OCI-LY7 (cell line): ENCODE data around the gene CACNA2D4. TPM values are rescaled to one million over a fixed set of nuclear protein-coding genes. Genes with fewer than 3 reads are reported as not detected.

ENCODE experiments used
- BruUV-seq: library from RNA; stranded (reverse); fragments of 400-500 nt; replicated peaks from 2 replicates; lab custom pipeline; 2021; lab: Mats Ljungman, UMichigan
- CTCF ChIA-PET: fragments of 300-600 bp; sonication (Branson Sonifier 250); formaldehyde crosslinking; loops from one replicate; lab custom pipeline; 2022; ENCODE audit warnings: antibody characterized with exemption; ENCODE audit not compliant: unreplicated experiment; lab: Charles Lee
- POLR2A ChIA-PET: fragments of 300-600 bp; sonication (Branson Sonifier 250); formaldehyde crosslinking; loops from one replicate; lab custom pipeline; 2022; ENCODE audit warnings: antibody characterized with exemption; lab: Charles Lee
- DNase-seq: peaks from one replicate; pipeline ENCODE4 v3.0.0-alpha.2; 2015; ENCODE audit warnings: low spot score
- H2AFZ ChIP-seq: fragments of 200-600 bp; sonication (generic), shearing (Covaris generic); 2 replicates; pipeline ENCODE4 v1.6.1; 2014; ENCODE audit warnings: mild to moderate bottlenecking, antibody characterized with exemption, low read length, moderate library complexity
- H3K27ac ChIP-seq: fragments of 200-600 bp; sonication (generic); 2 replicates; pipeline ENCODE4 v1.5.1; 2014; ENCODE audit warnings: mixed run types, low read depth, mild to moderate bottlenecking, moderate library complexity, low read length, inconsistent platforms; ENCODE audit not compliant: poor library complexity, severe bottlenecking
- H3K36me3 ChIP-seq: fragments of 200-600 bp; sonication (generic); 2 replicates; pipeline ENCODE4 v1.6.1; 2014; ENCODE audit warnings: mild to moderate bottlenecking, antibody characterized with exemption, low read length, moderate library complexity, mixed read lengths; ENCODE audit not compliant: insufficient read depth
- H3K4me1 ChIP-seq: fragments of 200-600 bp; sonication (generic); 2 replicates; pipeline ENCODE4 v1.5.1; 2014; ENCODE audit warnings: mild to moderate bottlenecking, low read length; ENCODE audit not compliant: insufficient read depth, poor library complexity, severe bottlenecking
- H3K4me2 ChIP-seq: fragments of 200-600 bp; sonication (generic); 2 replicates; pipeline ENCODE4 v1.6.1; 2014; ENCODE audit warnings: mild to moderate bottlenecking, low read length
- H3K4me3 ChIP-seq: fragments of 200-600 bp; sonication (generic); 2 replicates; pipeline ENCODE4 v1.5.1; 2014; ENCODE audit warnings: mild to moderate bottlenecking, low read depth, low read length; ENCODE audit not compliant: poor library complexity, severe bottlenecking
- H3K79me2 ChIP-seq: fragments of 200-600 bp; sonication (generic); 2 replicates; pipeline ENCODE4 v1.6.1; 2016; ENCODE audit warnings: low read depth, mild to moderate bottlenecking, low read length, moderate library complexity, mixed read lengths; ENCODE audit not compliant: insufficient read depth
- H3K9me2 ChIP-seq: fragments of 200-600 bp; sonication (generic); 2 replicates; pipeline ENCODE4 v1.6.1; 2016; ENCODE audit warnings: mild to moderate bottlenecking, low read length, mixed read lengths; ENCODE audit not compliant: insufficient read depth
- H3K9me3 ChIP-seq: fragments of 200-600 bp; sonication (generic); 2 replicates; pipeline ENCODE4 v1.6.1; 2014; ENCODE audit warnings: mild to moderate bottlenecking, mixed run types, low read length, mixed read lengths
- H4K20me1 ChIP-seq: fragments of 200-600 bp; sonication (generic); 2 replicates; pipeline ENCODE4 v1.6.1; 2014; ENCODE audit warnings: mild to moderate bottlenecking, antibody characterized with exemption, low read length, moderate library complexity, mixed read lengths; ENCODE audit not compliant: insufficient read depth
- EZH2phosphoT487 ChIP-seq: fragments of 200-600 bp; sonication (generic); IDR thresholded peaks from 2 replicates; pipeline ENCODE4 v1.6.1; 2018; ENCODE audit warnings: low read depth, borderline replicate concordance, mild to moderate bottlenecking, mixed run types, antibody characterized with exemption, low read length, moderate library complexity, mixed read lengths
- intact Hi-C: fragments of 100-400 bp; cut with micrococcal nuclease; formaldehyde crosslinking; loops from one replicate; pipeline ENCODE4 v1.10.0; 2022; ENCODE audit not compliant: unreplicated experiment
- total RNA-seq, 2 experiments: library from RNA; depleted of rRNA in 1 of 2; stranded (reverse); fragments of >200 nt in 1 of 2; shearing (Covaris generic) in 1 of 2; gene quantifications; 2 replicates each; pipeline ENCODE4 v1.2.3, GENCODE V29; 2014 to 2022
- TF ChIP-seq, protein P1 (sequence below): fragments of 200-600 bp; sonication (generic); conservative IDR thresholded peaks from 2 replicates; pipeline ENCODE4 v1.5.1; 2014; ENCODE audit warnings: mild to moderate bottlenecking, antibody characterized with exemption, low read length, moderate library complexity, mixed read lengths

The CACNA2D4 gene
- total RNA-seq, 2 experiments from 2014 or later, result 0.13 TPM; not detected in 1

DNA sequence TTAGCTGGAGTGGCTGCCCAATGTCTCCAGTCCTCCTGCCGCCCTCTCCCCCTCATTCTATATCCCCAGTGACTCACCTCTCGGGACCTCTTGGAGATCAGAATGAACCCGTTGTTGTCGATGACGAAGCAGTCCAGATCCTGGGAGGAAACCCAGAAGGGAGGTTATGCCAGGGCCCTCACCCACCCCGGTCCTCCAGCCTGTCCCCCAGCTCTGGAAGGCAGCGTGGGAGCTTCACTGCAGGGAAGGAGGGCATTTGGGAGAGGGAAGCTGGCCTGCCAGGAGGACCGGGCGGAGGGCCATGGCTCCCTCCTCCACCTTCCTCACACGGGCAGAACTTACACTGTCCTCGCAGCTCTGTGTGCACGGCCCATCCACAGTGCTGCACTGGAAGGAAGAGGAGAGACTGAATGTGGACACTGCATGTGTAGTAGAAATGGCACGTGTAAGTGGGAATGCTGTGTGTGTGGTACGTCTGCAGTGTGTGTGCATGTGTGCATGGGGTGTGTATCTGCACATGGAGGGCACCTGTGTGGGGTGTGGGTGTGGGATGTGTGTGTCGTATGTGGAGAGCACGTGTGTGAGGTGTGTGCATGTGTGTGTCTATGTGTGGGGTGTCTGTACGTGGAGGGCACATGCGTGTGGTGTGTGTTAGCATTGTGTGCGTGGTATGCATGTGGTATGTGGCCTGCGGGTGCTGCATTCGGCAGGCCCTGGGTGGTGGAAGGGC is 108.1 kb downstream of the CACNA2D4 start:
- Histone ChIP-seq H3K4me2 (no peak overlapping the region), H3K79me2 (no peaks in the 10 kb centered on the region), H2AFZ (no peak overlapping the region), H3K4me3 (no peak overlapping the region), H3K27ac (no peak overlapping the region), H3K9me2 (no peaks in the 10 kb centered on the region), H3K36me3 (no peaks in the 10 kb centered on the region), H3K9me3 (no peaks in the 10 kb centered on the region), H3K4me1 (no peaks in the 10 kb centered on the region), H4K20me1 (no peaks in the 10 kb centered on the region)
- BruUV-seq, result no TSS peak
- POLR2A ChIA-PET, result no interaction called here
- intact Hi-C loops, result no loop called here
- CTCF ChIA-PET, result no interaction called here
- DNase-seq, result no peak
- no peak for TF ChIP-seq EZH2phosphoT487
- TF ChIP-seq, protein P1, sequence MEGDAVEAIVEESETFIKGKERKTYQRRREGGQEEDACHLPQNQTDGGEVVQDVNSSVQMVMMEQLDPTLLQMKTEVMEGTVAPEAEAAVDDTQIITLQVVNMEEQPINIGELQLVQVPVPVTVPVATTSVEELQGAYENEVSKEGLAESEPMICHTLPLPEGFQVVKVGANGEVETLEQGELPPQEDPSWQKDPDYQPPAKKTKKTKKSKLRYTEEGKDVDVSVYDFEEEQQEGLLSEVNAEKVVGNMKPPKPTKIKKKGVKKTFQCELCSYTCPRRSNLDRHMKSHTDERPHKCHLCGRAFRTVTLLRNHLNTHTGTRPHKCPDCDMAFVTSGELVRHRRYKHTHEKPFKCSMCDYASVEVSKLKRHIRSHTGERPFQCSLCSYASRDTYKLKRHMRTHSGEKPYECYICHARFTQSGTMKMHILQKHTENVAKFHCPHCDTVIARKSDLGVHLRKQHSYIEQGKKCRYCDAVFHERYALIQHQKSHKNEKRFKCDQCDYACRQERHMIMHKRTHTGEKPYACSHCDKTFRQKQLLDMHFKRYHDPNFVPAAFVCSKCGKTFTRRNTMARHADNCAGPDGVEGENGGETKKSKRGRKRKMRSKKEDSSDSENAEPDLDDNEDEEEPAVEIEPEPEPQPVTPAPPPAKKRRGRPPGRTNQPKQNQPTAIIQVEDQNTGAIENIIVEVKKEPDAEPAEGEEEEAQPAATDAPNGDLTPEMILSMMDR, result no peak

DNA sequence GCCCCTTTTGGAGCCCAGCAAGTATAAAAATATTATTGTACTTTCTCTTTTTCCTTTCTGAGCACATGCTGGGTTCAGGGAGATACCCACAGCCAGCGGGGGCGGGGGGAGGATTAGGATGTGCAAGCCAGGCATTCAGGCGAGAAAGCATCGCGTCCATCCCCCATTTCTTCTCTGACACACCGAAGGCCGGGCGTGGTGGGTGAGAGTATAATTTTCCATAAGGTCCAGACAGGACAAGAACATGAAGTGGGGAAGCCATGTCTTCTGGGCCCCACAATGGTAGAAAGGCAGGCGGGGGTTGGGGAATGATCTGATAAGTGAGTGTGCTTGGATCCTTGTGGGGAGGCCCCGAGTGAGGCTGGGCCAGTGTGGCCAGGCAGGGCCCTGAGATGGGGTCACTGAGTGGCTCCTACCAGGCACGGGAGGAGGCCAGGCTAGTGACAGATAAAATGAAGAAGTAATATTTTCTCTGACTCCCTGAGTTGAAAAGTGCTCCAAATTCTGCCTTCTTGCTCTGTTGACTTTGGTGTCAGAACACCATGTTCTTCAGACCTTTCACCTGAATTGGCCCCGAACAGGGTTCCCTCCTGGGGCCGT is 108.8 kb downstream of the CACNA2D4 start:
- peaks cover under 1% of the 10 kb centered on the region for H3K4me1 ChIP-seq
- TF ChIP-seq, protein P1, result no peak
- TF ChIP-seq EZH2phosphoT487, result no peak
- H3K36me3 ChIP-seq, result no peaks in the 10 kb centered on the region
- no peak overlapping the region for H2AFZ ChIP-seq
- no peaks in the 10 kb centered on the region for H3K9me3 ChIP-seq
- BruUV-seq, result no TSS peak
- DNase-seq, result no peak
- POLR2A ChIA-PET, result no interaction called here
- intact Hi-C loops, result no loop called here
- CTCF ChIA-PET, result no interaction called here
- H3K9me2 ChIP-seq, result no peaks in the 10 kb centered on the region
- no peak overlapping the region for H3K4me2 ChIP-seq
- no peaks in the 10 kb centered on the region for H4K20me1 ChIP-seq
- H3K27ac ChIP-seq, result no peak overlapping the region
- no peaks in the 10 kb centered on the region for H3K79me2 ChIP-seq
- no peak overlapping the region for H3K4me3 ChIP-seq
